Stomach (tissue), 4 donors: ENCODE results near the gene FGF14.

ENCODE experiments used
- EP300 ChIP-seq: sonication (generic); formaldehyde crosslinking; IDR thresholded peaks from one replicate; pipeline ENCODE4 v1.6.1; 2017; ENCODE audit warnings: antibody characterized with exemption
- POLR2A ChIP-seq, 4 donors: fragments of 450-650 bp; IDR thresholded peaks; one replicate each; pipeline ENCODE4 v1.6.1; 2016; ENCODE audit warnings: antibody characterized with exemption in 4 of 4, control low read depth in 2 of 4, mild to moderate bottlenecking in 1 of 4, moderate library complexity in 1 of 4
- POLR2AphosphoS5 ChIP-seq, 3 donors: sonication (generic); formaldehyde crosslinking; IDR thresholded peaks; one replicate each; pipeline ENCODE4 v1.6.1; 2016; ENCODE audit warnings: antibody characterized with exemption in 3 of 3
- TF ChIP-seq, protein P1 (sequence below), 7 experiments: fragments of 450-650 bp in 4 of 7; fragments of 200-600 bp in 3 of 7; sonication (generic) in 3 of 7; IDR thresholded peaks; one replicate each; pipeline ENCODE4 v1.5.1; 2016 to 2019; ENCODE audit warnings: antibody characterized with exemption in 7 of 7, control low read depth in 2 of 7, mild to moderate bottlenecking in 1 of 7

DNA sequence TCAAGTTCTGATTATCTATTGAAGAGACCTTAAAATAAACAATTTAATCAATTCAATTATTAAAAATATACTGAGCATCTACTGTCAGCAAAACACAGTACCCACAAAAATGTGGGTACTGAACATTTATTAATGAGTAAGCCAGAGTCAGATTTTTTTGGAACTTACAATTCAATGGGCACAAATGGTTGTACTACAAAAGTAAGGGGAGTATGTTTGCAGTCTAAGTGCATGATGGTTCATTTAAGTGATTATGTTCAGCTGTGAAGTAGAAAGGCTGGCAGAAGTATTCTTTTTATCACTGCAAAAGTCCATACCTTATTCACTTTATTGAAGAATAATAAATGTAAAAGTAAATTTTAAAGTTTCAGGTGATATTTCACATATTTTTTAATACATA lies 27.6 kb downstream of the FGF14 start:
- TF ChIP-seq, protein P1, sequence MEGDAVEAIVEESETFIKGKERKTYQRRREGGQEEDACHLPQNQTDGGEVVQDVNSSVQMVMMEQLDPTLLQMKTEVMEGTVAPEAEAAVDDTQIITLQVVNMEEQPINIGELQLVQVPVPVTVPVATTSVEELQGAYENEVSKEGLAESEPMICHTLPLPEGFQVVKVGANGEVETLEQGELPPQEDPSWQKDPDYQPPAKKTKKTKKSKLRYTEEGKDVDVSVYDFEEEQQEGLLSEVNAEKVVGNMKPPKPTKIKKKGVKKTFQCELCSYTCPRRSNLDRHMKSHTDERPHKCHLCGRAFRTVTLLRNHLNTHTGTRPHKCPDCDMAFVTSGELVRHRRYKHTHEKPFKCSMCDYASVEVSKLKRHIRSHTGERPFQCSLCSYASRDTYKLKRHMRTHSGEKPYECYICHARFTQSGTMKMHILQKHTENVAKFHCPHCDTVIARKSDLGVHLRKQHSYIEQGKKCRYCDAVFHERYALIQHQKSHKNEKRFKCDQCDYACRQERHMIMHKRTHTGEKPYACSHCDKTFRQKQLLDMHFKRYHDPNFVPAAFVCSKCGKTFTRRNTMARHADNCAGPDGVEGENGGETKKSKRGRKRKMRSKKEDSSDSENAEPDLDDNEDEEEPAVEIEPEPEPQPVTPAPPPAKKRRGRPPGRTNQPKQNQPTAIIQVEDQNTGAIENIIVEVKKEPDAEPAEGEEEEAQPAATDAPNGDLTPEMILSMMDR (IDR thresholded peaks at IDR 0.05), result no peak
- no peak for TF ChIP-seq EP300
- no peak for TF ChIP-seq POLR2A (IDR thresholded peaks at IDR 0.05)
- no peak for TF ChIP-seq POLR2AphosphoS5 (IDR thresholded peaks at IDR 0.05)
